GM21360 (cell line): ENCODE measurements around the gene COX18.

Source experiments
- ATAC-seq: cut with Tn5 transposase; IDR thresholded peaks from one replicate; pipeline ENCODE4 v1.9.1; 2021; ENCODE audit warnings: mild to moderate bottlenecking, moderate library complexity; ENCODE audit not compliant: unreplicated experiment

COX18 gene

GRCh38 chr4:73053974-73054480, 15.5 kb downstream of the COX18 start:
- no peak for ATAC-seq

DNA sequence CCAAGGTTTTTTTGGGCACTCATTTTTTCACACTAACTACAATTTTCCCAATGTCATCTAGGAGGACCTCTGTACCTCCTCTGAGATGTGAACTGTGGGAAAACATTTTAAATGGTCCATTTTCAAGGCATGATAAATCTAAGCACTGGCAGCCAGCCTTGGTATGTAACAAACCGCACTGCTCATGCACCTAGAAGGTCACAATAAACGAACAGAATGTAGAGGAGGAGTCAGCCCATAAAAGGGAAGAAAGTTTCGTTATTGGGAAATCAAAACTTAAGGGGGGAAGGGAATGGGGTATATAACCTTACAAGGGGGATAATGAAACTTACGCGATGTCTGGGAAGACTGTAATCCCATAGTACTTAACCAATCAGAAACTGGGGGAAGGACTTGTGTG, 16.4 kb downstream of the COX18 start:
- no peak for ATAC-seq

GRCh38 chr4:73051625-73052024, 17.9 kb downstream of the COX18 start:
- ATAC-seq: no peak

DNA sequence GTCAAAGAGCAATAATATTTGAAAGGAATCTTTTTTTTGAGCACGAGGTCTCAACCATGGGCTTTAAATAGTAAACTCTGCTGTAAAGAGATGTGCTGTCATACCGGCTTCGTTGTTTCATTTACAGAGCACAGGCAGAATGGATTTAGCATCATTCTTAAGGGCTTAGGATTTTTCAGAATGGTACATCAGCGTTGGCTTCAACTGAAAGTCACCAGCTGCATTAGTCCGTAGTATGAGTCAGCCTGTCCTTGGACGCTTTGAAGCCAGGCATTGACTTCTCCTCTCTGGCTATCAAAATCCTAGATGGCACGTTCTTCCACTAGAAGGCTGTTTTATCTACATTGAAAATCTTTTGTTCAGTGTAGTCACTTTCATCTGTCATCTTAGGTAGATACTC, 23.6 kb downstream of the COX18 start:
- no peak for ATAC-seq

- no peak for ATAC-seq
These were observed 32.5 kb downstream of the COX18 start for GRCh38 chr4:73037057-73037456.

- ATAC-seq: peak; percentile 47
These were observed 33.4 kb downstream of the COX18 start for GRCh38 chr4:73036123-73036522.

DNA sequence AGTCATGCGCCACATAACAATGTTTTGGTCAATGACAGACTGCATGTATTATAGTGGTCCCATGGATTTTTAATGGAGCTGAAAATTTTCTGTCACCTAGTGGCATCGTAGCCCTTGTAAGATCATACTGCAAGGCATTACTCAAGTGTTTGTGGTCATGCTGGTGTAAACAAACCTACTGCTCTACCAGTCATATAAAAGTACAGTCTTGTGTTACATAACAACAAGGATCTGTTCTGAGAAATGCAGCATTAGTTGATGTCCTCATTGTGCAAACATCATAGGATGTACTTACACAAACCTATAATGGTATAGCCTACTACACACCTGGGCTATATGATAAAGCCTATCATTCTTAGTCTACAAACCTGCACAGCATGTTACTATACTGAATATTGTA, 34.6 kb downstream of the COX18 start:
- ATAC-seq: no peak

- ATAC-seq: no peak
These were observed 40.9 kb downstream of the COX18 start for GRCh38 chr4:73028621-73029020.

- peak; percentile 83 for ATAC-seq
These were observed 47.9 kb downstream of the COX18 start for GRCh38 chr4:73021634-73022033.

DNA sequence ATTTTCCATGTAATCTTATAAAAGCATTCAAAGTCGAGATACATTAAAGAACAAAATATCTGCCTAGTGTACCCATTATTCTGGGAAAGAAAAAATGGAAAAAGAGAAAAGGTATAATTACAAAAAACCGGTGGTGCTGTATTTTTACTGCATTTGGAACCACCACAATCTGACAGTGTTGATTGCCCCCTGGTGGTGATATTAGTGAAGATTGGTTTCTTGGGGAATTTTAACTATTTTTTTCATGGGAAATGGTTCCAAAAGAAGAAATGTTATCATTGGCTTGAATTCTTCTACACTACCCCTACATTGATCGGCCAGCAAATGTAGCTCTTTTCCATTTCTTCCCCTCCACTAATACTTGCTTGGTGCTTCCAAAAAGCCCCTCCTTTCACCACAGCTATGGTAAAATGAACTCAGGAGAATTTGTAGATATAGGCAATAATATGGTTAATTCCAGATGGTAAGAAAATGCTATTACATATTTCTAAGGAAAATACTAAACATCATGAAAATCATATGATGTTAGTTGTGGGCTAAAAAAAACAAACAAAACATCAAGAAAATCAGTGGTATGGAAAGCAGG, 50.0 kb downstream of the COX18 start:
- ATAC-seq: no peak

DNA sequence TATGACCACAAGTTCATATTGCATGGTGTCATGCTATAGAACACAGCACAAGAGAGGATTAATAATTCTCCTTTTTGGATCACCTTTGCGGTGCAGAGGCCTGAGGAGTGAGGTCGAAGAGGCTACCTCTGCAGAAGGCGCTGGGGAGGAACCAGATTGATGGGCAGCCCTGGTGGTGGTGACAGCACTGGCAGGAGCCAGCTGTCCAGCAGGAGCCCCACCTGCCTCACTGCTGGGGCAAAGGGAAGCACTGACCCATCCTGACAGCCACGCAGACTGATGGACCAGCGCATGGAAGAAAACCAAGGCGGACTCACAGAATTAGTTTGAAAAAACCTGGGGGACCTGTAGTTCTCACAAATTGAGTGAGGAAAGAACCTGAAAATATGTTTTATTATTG, 50.9 kb downstream of the COX18 start:
- no peak for ATAC-seq

- no peak for ATAC-seq
These were observed 56.2 kb downstream of the COX18 start for GRCh38 chr4:73013310-73013709.

GRCh38 chr4:73012673-73013072, 56.8 kb downstream of the COX18 start:
- ATAC-seq: no peak

- ATAC-seq: no peak
These were observed 57.9 kb downstream of the COX18 start for GRCh38 chr4:73011629-73011985.

DNA sequence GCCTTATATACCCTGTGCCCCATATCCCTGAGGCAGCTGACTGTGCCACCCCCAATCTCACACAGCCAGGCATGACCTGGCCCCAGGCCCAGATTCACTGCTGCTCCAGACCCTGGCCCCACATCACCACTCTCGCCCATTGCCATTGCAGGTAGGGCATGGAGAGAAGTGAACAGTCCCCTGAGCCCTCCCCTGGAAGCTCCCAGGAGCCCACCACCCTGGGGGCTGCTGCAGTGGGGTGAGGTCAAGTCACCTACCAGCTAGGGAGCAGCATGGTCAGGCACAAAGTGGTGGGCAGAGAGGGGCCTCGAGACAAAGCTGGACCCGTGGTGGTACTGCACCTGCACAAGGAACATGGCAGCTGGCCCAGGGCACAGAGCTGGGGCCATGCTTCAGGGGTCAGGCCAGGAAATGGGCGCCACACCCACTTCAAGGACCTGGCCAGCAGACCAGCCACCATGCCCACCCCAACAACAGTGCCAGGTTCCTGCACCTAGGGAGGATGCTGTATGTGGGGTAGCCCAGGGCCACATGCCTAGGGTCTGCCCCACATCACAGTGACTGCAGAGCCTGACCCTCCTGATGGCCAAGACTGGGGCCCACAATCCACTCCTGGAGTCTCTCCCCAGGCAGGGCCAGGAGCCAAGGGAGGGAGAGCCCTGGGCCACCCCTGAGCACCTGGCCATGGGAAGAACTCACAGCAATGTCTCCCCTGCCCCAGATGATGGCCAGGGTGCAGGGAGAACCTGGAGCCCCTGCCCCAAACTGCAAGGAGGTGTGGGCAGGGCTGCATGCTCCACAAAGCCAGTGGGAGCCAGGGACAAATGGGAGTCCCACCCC, 58.5 kb downstream of the COX18 start:
- no peak for ATAC-seq

DNA sequence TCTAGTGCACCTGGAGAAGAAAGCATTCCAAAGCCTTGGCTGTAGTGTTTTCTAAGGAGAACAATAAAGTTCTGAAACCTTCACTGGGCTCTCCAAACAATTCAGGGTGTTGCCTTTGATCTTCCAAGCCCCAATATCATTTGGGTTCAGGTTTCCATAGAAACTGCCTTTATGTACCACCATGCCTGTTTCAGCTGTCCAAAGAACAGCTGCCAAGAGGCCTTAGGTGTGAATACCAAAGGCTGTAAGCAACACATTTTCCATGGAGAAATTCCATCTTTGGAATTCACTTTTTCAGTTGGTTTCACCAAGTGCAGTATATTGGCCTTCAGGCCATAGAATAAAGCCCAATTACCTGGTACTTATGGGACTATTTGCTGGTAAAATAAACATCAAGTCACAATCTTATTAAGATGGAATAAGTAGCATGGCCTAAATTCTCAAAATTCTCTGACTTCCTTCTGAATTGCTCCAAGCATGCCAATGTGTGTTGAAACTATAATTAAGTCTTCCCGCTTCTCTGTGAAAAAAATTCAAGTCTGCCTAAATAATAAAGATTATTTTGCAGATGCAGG, 61.9 kb downstream of the COX18 start:
- ATAC-seq: no peak

DNA sequence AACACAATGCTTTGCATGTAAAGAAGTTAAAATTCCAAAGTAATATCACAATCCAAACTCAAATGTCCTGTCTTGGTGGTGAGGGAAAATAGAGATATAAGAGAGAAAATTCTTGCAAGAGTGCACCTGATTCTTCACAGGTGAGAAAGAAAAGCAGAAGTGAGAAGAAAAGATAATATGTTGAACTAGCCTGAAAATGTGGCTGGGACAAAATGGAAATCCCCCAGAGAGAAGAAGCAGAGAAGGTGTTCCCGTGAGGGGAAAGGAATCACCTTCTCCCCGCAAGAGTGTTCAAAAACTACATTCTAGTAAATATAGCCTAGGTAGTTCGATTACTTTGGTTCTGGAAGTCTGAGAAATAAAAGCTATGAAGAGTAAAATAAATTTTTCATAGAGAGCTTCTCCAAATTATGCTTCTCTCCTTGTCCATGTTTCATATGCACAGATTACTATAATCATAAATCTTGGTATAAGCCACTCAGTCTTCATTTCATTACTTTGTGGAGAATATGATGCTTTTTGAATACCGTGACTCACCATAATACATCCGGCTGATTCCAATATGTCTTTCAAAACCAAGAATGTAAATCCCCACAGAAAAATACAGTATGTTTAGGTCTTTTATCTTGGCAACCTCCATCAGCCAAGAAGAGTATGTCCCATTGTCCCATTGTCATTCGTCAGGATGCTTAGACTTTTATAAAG, 63.1 kb downstream of the COX18 start:
- peak; percentile 90 for ATAC-seq

GRCh38 chr4:73005514-73005913, 64.0 kb downstream of the COX18 start:
- no peak for ATAC-seq
